ENCODE data around the gene DTD2.
"Not testable (repeated sequence)": the region's sequence is repeated elsewhere in the genome, so short reads cannot be mapped to it uniquely, and the experiment has no call there.

The DTD2 gene

DNA sequence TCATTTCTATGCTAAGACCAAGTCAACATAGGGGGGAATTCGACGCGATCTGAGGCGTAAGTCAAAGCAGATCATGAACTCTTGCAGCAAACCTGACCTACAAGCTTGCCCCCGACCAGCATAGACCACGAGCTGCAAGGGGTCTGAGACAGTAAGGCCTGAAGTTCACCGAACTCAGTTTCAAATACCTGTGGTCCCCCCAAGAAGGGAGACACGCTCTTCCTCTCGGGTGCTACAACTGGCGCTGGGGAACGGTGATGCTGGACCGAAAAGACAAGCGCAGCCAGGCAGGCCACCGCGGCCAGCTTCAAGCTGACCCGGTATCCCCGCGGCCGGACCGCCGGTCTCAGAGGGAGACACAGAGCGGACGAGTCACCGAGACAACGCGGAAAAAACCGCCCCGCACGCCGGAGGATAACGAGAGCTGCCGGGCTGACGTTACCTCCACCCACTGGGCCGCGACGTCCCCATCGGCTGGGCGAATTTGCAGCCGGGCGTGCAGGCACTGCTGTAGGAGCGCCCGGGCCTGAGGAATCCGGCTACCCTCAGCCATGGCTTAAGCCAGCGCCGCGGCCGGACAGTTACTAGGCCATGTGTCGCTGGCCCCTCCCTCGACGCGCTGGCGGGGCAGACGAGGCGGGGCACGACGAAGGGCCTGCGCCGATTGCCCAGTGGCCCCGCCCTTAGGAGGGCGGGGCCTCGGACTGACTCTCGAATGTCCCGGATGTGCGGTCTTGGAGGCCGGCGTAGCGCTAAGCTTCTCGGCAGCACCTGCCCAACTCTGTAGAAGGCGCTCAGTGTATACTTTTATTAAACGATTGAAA lies at the start of gene DTD2:
TSS of gene DTD2 (minus strand) at position 666 of the 824 bp plus-strand sequence. CDS start at position 553, 113 bp downstream.
- DNase-seq: peak; percentile 97

DNA sequence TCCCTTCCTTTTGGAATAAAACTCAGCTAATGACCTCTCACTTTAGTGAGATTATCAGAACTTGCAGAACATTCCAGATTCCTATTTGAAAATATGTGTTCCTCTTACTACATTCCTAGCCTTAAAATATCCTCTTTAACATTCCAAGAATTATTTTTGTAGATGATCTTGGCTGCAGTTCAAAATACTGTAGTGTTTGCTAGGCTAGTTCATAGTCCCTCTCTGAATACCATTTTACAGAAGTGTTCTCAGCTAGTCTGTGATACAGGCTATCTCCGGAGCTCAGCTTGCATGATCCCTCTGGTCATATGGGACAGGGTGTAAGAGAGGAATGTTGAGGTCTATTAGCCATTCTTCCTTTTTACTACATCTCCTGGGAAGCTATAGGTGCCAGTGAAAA lies 48.1 kb upstream of the DTD2 start:
- DNase-seq: no peak

DNA sequence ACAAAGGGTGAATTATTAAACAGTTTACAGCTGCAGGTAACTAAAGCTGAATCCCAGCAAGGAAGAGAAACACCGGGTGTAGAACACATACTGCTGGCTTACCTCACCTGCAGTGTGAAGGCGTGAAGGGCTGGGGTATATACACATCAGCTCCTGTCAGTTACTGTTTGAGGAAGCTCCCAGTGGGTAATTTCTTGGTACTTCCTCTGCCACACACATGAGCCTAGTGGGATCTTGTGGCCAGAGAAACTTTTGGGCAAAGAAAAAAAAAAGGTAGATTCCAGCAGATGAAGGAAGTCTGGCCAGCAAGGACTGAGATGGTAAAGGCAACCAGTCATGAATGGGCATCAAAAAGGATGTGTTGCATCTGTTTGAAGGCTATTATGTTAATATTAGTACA lies 44.6 kb upstream of the DTD2 start:
- DNase-seq: no peak

DNA sequence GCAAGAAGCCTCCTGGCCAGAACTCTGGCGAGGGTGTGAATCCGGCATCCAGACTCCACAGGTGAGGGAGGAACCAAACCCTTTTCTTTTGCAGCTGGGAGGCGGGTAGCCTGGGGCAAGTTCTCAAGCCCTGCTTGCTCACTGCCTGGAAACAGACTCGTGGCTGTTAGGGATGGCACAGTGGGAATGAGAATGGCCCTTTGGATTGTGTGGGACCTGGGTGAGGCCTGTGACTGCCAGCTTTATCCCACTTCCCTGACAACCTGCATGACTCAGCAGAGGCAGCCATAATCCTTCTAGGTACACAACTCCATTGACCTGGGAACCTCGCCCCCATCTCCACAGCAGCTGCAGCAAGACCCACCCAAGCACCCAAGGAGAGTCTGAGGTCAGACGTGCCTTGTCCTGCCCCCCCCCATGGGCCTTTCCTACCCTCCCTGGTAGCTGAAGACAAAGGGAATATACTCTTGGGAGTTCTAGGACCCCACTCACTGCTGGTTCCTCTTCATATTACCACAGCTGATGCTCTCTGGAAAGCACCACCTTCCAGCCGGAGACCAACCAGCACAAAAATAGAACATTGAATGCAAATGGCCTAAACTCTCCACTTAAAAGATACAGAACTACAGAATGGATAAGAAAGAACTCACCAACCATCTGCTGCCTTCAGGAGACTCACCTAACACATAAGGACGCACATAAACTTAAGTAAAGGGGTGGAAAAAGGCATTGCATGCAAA lies 35.6 kb upstream of the DTD2 start:
- DNase-seq: no peak

DNA sequence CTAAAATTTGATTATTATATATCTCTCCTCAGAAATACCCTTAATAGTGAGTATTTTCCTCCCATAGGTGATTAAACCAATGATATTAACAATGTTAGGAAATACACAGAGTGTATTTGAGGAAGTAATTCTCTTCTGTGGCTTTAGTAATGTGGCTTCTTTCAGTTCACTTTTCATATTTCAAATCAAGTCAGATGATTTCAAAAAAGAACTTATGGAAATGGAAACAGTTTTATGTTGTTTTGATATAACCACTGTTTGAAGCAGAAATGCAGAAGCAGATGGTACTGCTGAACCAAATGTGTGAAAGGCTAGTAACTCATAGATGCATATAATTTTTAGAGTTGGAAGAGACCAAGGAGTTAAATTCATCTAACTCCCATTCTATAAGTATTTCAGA lies 32.4 kb upstream of the DTD2 start:
- no peak for DNase-seq

DNA sequence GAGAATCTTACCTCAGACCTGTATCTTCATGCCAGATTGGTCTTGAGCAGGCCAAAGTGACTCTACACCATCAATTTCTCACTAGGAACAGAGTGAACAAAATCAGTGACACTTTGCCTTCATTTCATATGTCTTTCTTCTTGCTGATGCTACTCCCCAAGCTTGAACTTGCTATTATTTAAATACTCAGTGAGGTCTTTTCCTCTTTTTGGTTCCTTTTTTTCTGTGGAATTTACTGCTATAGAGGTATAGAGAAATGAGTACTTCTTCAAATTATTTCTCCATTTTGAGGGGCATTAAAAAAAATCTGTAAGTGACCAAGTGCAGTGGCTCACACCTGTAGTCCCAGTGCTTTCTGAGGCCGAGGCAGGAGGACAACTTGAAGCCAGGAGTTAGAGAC lies 30.6 kb upstream of the DTD2 start, which contains the start of gene GPR33:
TSS of gene GPR33 (minus strand) at position 154 of the 400 bp plus-strand sequence. CDS start 4,074 bp downstream, outside the sequence.
- no peak for DNase-seq

DNA sequence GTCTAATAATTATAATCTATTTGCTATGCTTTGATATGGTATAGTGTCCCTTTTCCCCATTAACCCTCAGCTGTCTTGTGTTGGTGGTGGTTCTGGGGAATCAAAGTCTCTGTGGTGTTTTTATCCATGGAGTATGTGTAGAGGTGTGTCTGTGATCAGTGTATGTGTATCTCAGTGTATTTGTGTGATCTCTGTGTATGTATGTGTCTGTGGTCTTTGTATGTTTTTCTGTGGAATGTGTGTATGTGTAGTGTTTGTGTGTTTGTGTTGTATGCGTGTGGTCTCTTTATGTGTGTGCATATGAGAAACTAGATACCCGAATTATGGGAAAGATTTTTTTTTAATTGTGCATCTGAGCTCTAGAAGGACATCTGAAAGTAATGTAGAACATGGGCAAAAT lies 29.5 kb upstream of the DTD2 start:
- DNase-seq: no peak

DNA sequence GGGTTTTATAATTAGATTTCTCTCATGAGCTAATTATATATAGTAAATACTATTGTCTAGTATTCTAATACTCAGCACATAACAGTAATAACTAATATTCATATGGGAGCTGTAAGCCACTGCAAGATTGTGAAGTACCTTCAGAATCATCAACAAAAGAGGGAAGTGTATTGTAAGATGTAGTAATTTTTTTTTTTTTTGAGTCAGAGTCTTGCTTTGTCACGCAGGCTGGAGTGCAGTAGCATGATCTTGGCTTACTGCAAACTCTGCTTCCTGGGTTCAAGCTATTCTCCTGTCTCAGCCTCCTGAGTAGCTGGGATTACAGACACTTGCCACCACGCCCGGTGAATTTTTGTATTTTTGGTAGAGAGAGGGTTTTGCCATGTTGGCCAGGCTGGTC lies 27.4 kb upstream of the DTD2 start:
- no peak for DNase-seq

DNA sequence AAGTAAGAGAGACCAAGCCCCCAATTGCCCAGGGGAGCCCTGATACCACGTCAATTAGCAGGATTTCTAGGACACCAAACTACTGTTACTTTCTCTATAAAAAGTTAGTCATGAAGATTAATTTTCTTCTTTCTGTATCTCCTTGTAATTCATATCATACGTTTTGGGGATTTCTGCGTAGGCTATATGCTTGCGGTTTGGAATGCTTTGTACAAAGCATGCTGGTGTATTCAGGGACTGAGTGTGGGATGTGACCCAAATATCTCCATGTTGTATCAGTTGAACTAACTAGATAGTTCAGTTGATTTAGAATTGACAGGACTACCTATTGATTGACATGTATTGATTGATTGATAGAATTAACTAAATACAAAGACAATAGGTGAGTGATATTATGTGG lies 22.9 kb upstream of the DTD2 start:
- no peak for DNase-seq

DNA sequence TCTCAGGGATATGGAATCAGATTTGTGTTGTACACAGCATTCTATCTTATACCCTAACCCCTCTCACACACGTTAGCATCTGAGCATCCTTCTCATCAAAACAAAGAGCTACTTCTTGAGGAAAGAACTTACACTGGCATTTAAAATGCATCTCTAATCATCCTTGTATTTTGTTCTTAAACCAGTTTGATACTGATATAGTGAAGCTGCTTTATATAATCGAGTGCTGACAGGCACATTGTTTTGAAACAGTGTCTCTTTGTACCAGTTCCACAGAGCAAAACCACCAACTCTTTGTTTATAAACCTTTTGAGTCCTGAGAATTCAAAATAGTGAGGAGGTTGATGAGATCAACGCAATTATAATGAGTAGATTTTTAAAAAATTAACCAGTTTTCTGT lies 21.7 kb upstream of the DTD2 start:
- no peak for DNase-seq

DNA sequence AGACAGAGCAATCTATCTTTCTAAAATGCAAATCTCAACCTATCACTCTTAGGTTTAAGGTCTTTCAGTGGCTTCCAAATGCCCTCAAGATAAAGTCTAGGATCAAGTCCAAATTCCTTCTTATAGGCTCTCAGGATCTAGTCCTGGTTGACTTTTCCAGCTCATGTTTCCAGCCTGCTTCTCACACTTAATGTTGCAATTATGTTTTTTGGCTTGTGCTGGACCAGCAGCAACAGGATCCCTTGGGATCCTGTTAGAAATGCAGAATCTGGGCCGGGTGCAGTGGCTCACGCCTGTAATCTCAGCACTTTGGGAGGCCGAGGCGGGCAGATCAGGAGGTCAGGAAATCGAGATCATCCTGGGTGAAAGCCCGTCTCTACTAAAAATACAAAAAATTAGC lies 19.9 kb upstream of the DTD2 start:
- DNase-seq: no peak

DNA sequence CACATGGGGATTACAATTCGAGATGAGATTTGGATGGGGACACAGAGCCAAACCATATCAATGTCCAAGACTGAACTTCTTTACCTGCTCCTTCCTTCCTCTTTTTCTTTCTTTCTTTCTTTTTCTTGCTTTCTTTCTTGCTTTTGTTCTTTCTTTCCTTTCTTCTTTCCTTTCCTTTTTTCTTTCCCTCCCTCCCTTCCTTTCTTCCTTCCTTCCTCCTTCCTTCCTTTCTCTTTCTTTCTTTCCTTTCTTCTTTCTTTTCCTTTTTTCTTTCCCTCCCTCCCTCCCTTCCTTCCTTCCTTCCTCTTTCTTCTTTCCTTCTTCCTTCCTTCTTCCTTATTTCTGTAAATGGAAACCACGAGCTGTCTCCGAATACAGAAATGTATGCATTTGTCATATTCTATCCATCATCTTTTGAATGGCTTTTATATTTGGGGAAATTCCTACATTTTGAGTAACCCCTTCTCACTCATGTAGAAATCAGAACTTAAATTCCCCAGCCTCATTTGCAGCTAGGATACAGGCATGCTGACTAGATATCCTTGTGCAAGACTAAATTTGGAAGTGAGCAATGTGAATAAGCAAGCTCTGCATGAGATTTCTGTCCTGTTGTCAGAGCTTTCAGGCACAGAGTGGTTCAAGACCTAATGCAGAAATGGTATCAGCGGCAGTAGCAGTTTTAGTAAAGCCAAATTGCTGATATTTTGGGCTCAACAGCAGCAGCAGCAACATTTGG lies 19.0 kb upstream of the DTD2 start:
- DNase-seq: no peak

DNA sequence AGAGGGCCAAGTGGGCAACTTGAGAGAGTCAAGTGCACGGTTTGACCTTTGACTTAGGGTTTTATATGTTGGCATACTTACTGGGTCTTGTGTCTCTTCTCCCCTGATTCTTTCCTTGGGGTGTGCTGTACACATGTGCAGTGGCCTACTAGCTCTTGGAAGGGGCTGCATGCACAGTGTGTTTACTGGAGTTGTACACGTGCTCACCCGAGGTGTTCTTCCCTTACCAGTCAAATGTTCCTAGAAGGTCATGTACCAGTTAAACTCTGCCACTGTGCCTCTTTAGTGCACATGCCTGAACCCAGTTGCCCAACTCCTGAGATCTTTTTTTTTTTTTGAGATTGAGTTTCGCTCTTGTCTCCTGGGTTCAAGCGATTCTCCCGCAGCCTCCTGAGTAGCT lies 9.2 kb upstream of the DTD2 start:
- DNase-seq: no peak

DNA sequence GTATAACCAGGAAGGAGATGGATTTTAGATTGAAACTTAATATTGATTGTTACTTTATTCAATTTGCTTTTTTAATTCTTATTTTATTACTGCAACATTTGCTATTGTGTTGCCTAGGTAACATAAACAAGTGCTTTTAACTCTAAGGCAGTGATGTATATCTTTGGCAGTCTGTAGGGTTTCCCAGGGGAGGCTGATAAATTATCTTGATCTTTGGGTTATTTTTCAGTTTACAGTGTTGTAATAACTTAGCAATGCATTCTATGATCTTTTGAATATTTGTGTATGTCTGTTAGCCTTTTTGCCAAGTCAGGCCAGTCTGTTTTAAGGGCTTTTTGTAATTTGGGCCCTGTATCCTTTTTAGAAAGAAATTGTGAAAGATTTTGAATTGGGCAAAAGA lies 7.8 kb upstream of the DTD2 start:
- no peak for DNase-seq

DNA sequence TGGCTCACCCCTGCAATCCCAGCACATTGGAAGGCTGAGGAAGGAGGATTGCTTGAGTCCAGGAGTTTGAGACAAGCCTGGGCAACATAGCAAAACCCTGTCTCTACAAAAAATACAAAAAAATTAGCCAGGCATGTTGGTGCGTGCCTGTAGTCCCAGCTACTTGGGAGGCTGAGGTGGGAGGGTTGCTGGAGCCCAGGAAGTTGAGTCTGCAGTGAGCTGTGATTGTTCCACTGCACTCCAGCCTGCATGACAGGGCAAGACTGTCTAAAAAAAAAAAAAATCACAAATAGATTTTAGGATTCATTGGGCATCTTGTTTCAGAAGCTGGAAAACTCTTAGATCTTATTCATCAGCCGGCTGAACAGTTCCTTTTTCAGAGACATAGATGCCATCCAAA lies 5.1 kb upstream of the DTD2 start:
- DNase-seq: not testable (repeated sequence)

DNA sequence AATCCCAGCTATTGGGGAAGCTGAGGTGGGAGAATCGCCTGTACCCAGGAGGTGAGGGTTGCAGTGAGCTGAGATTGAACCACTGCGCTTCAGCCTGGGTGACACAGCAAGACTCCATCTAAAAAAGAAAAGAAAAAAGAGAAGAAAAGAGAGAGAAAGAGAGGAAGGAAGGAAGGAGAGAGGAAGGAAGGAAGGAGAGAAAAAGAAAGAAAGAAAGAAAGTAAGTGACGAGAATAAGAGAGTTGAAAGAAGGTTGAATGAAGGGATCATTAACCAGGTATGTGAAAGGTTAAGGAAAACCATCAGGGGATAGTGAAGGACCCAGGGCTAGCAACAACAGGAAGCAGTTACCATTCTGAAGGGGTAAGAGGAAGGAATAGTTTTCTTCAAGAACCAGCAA lies 4.2 kb upstream of the DTD2 start:
- no peak for DNase-seq

DNA sequence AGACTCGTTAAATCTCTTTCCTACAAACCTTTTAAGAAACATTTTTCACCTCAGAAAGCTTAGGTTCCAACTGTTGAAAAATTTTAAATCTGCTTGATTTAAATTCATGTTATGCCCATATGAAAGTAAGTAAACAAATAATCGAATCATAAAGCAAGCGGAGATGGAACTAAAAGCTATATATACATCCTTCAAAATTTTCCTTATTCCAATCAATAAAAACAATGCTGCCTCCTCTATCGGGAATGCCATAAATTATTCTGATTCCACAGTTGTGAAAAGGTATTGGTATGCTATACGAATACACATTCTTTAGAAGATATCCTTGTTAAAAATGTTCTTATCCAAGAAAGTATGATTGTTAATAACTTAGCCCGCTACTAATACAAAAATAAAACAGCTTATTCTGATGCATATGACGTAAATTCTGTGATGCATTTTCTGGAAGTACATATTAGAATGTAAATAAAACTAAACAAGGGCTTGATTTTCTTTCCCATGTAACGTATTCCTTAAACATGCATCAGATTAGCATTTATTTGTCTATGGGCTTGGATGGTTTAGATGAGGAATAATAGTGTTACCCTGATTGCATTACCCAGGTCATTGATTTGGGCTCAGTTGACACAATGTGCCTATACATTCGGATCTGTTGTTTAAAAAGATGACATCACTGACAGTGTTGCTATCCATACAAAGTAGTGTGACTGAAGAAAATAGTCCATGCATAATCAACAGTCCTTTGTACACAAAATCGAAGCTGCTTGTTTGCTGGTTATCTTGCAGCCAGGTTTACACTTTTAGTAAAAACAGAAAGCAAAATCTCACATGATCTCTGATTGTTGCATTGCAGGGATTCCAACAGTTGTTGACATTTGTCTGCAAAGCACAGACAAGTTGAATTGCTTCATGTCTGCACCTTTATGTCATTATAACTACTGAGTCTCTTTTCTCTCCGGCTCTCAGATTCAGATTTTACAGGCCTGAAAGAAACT lies 656 bp upstream of the DTD2 start:
- DNase-seq: no peak

DNA sequence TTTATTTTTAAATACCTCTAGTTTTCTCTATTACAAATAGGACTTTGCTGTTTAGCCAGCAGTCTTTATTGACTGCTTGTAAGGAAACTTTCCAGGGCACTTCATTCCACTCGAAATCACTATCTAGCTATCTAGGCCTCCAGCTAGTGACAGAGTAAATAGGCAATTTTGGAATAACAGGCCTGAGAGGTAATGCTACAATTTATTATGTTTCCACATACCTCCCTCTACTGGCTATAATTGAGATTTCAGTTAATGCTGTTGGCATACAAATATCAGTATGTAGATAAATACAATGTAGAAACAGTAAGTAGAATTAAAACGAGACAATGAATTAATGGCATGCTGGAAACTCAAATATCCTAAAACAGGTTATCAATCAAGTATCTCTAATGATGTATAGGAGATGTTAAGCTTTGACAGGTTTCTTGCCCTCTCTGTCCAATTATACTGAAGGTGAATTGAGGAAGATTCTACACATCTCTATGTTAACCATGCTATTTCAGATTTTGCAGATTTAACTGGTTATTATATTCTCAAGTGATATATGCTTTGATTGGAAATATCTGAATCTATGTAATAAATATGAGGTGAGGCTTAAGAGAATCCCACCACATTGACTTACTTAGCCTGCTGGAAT lies 7.2 kb downstream of the DTD2 start:
- no peak for DNase-seq

DNA sequence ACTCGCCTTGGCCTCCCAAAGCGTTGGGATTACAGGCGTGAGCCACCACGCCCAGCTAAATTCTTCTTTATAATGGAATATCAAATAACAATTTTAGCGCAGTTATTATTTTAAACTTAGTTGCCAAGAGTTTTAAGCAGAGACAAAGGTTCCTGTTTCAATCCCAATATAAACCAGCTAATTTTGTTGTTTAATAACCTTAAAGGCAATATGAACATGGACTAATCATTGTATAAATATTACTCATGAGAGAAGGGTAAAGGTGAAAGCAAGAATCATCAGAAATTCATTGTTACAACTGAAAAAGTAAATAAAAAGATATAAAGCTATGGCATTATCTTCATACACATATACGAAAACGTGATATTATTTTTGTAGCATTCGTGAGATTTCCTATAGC lies 8.2 kb downstream of the DTD2 start:
- DNase-seq: no peak

DNA sequence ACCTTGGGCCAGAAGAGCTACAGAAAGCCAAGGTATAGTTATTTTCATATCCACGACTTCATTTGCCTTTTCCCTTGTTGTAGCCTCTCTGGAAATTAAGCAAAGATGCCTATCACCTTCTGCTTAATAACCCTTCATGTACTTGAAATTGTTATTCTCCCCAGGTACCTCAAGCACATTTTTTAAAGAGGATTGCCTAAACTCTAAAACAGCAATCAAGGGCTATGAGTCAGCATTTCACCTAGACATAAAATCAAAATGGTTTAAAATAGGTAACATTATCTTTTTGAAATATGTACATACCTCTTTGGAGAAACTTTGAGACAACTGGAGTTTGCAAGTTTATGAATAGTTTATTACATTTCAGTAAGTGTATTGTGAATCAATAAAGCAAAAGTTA lies 11.6 kb downstream of the DTD2 start:
- DNase-seq: no peak

DNA sequence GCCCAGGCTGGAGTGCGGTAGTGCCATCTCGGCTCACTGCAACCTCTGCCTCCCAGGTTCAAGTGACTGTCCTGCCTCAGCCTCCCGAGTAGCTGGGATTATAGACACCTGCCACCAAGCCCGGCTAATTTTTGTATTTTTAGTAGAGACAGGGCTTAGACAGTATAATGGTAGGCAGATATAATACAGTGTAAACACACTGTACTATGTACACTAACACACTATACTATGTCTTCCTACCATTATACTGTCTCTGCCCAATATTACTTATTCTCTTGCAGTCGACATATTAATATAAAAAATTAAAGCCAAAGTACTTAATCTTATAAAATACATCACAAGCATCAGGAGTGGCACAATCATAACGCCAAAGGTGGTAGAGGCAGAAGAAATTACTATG lies 15.0 kb downstream of the DTD2 start:
- DNase-seq: no peak

Measured in NCI-H187 (cell line).